NCI-H748 treated with DMSO at 0.1 percent for 48 hours (cell line): Measurements from ENCODE around the gene CACNA1I.

ENCODE experiments used
- DNase-seq: peaks from one replicate; lab custom pipeline; 2025; lab: John Stamatoyannopoulos, UW

Gene CACNA1I

DNA sequence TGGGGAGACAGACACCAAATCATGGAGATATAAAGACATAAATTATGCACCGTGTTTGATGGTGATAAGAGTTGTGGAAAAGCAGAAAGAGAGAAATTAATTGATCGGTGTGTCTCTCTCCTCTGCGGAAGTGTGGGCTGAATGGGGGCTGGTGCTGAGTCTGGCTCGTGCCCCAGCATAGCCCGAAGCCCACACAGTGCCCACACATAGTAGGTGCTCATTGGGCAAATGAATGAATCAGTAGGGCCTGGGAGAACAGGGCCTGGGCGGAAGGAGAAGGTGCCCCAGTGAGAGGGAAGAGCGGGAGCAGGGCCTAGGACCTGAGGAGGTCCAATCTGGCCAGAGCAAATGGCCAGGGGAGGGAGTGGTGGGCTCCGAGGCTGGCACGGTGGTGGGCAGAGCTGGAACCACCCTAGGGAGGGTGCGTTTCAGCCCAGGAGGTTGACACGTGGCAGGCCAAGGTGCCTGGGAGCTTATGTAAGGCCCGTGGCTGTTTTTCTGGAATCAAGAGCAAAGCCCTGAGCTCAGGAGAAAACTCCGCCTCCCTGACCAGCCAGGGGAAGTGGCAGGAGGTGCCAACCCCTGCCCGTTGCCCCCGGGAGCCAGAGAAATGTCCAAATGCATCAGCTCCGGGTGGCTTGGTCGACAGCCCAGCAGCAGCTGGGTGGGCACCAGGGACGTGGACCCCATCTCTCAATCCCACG is 2.1 kb upstream of the CACNA1I start:
- DNase-seq: no peak

DNA sequence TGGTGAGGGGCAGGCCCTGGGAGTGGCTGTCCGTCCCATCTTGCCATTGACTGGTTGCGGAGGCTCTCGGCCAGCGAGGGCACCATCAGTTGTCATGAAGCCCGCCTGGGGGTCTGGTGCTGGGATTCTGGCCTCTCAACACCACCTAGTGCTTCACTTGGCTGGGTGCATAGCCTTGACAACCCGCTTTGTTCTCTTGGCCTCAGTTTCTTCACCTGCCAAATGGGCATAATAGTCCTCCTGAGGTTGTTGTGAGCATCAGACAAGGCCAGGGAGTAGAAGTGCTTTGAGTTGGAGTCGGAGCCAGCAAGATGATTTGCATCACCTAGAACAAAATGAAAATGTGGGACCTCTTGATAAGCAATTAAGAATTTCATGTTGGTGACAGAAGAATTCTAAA is 1.5 kb upstream of the CACNA1I start:
- DNase-seq: no peak

DNA sequence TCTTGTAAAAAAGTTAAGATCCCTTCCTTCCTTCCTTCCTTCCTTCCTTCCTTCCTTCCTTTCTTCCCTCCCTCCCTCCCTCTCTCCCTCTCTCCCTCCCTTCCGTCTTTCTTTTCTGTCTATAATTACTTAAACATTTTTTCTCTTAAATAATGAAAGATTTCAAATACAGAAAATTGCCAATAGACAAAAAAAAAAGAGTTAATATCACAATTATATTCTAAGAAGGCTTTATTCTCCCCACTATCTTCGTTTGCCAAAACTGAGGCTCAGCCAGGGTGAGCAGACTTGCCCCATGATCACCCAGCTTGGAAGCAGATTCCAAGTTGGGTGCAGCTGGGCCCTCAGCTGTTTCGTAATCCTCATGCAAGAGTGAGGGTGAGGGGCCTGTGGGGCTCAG is 327 bp upstream of the CACNA1I start:
- no peak for DNase-seq

DNA sequence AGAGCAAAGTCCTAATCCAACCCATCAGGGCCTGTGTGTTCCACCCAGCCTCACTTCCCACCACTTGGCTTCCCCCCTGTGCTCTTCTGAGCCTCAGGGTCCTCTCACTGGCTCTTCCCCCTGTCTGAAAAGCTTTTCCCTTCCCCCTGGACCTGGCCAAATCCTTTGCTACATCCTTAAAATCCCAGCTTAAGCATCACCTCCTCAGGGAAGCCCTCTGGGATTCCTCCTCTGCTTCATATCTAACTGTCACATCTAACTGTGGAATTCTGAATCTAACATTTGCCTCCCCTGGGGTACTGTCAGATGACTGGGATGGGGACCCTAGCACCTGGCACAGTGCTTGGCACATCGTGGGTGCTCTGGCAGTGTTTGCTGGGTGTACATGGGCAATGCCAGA is 985 bp downstream of the CACNA1I start:
- no peak for DNase-seq

DNA sequence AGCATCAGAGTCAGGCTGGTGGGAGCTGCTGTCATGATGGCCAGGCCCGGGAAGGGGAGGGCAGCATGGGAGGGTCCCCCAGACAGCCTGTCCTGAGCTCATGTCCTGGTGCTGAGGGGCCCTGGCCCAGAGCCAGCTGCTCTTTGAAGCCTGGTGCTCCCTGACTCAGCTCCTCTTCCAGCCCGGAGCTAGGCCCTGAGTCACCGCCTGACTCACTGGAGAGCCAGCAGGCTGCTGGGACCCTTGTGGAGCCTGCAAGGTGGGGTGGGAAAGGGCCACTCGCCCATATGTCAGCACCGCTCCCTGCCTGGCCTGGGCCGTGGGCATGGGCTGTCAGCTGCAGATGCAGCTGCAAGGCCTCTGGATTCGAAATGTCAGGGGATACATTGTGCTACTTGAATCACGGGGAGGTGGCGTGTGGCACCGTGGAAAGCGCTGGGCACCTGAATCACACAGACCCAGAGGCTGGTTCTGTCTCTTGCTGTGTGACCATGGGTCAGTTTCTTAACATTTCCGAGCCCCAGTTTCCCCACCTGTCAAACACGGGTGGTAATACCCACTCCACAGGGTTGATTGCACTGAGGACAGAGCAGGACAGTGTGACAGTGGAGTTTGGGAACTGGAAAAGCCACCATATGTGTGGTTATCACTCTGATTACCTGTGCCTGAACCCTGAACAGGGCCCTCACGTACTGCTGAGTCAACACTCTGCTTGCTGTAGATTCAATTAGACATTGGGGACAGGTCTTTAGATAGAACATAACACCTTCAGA is 4.4 kb downstream of the CACNA1I start:
- DNase-seq: no peak

DNA sequence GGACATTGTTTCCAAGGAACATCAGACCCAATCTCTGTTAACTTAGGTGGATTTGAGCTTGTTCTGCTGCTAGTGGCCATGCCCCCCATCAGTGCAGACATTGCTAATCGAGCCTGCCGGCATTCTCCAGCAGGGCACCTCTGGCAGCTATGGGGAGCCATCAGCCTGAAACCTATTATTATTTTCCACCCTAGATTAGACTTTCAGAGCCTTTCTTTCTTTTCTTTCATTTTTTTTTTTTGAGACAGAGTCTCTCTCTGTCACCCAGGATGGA is 4.9 kb downstream of the CACNA1I start:
- no peak for DNase-seq

DNA sequence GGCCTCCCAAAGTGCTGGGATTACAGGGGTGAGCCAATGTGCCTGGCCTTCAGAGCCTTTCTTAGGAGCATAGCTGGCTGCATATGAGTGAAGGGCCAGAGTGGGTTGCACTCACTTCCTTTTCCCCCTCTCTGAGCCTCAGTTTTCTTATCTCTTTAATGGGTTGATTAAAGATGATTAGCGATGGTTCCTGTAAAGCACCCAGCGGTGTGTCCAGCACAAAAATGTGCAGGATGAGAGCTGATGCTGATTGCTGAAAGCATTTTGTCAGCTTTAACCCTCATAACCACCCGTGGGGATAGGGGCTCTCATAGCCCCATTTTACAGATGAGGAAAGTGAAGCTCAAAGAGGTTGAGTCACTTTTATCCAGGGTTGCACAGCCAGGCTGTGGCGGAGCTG is 5.5 kb downstream of the CACNA1I start:
- no peak for DNase-seq

DNA sequence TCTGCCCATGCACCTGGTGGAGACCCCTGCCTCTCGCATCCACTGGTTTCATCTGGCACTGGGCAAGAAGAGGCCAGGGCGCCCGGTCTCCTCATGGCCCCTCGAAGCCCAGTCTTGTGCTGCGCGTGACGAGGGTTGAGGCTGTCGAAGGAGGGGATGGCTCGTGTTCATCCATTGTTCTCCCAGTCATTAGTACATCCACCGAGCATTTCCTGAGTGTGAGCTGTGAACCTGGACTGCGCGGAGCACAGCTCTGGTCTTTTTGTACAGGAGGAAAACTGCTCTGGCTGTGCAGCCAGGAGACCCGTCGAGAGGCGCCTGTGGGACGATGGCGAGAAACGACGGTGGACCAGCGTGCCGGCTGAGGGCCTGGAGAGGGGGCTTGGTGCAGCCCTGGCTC is 6.8 kb downstream of the CACNA1I start:
- DNase-seq: no peak

DNA sequence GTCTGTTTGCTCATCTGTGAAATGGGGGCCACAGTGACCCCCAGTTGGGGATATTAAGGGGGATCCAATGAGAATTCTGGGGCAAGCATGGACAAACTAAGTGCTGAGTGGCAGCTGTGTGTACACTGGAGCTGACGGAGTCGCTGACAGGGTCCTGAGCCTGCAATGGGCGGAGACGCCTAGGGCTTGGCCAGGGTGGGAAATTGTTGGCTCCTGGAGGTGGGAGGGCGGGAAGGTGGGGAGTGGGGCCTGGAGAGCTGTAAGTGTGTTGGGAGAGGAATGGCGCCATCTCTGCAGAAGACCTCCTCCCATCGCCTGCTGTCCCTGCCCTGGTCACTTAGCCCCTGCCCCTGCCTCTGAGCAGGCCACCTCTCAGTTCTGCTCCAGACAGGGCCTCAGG is 7.3 kb downstream of the CACNA1I start:
- DNase-seq: no peak

DNA sequence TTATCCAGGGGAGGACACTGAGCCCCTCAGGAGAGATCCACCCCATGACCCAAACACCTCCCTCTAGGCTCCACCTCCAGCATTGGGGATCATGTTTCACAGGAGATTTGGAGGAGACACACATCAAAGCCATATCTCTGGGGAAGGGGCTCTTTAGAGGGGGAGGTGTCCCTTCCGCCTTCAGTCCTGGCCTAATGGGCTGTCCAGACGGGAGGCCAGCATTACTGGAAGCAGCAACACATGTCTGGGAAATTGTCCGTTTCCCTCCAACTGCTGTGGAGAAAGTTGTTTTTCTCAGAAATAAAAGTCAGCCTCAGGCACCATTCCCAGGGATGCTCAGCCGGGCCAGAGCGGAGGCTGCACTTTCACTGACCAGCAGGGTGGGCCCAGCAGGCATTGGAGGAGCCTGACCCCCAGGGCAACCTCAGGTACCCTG is 9.5 kb downstream of the CACNA1I start:
- no peak for DNase-seq

DNA sequence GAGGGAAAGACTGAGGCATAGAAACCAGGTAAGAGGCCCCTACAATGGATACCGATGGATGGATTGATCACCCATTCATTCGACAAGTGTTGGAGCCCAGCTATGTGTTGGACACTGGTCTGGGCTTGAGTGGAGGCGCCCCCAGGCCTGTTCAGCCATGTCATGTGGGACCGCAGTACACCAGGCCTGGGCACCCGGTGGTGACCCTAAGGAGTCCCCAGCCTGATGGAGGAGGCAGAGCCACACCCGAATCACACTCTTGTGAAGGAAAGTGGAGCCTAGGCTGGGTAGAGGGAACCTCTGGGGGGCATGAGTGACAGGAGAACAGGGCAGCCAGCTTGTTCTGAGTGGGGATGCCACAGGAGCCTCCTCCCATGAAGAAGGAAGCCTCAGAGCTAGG is 10.2 kb downstream of the CACNA1I start:
- no peak for DNase-seq

DNA sequence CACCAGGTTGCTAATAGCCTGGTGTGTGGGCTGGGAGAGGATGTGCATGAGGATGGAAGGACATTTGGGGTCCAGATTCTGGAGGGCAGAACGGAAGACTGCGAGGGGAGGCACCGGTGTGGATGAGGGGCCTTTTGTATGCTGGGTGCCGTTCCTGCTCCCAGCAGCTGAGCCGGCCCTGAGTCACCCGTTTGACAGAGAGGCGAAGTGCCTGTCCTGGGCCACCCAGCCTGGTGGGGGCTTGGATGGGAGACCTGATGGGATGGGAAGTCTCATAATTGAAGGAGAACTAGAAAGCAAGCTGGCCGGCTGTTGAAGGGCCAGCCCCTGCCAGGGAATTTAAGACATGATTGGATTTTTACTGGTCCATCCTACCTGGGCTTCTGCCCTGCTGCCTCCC is 10.8 kb downstream of the CACNA1I start:
- DNase-seq: no peak

DNA sequence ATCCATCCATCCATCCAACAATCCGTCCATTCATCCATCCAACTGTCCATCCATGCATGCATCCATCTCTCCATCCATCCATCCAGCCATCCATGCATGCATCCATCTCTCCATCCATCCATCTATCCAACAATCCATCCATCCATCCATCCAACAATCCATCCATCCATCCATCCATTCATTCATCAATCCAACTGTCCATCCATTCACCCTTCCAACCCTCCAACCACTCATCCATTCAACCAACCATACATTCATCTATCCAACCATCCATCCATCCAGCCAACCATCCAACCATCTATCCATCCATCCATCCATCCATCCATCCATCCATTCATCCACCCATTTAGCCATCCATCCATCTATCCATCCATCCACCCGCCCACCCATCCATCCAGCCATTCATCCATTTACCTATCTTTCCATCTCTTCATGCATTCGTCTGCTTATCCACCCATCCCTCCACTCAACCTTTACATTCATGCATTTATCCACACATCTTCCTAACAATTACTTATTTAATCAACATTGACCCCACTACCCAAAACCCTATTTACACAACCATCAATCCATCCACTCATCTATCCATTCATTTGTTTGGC is 12.6 kb downstream of the CACNA1I start:
- DNase-seq: no peak

DNA sequence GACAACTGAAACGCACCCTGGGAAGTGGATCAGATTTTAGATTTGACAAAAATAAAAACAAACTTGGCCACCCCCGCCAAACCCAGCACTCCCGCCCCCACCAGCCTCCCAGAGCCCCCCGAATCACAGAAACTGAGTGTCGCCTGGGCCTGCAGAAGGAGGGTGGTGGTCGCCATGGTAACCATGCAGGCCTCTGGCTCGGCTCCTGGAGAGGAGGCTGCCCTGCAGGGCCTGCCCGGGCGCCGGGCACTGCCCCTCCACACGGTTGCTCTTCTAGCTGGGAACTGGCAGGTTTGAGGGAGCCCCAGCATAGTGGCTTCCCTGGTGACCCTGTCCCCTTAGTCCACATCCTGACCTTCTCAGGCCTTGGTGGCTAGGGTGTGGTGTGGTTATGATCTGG is 19.3 kb downstream of the CACNA1I start:
- no peak for DNase-seq

DNA sequence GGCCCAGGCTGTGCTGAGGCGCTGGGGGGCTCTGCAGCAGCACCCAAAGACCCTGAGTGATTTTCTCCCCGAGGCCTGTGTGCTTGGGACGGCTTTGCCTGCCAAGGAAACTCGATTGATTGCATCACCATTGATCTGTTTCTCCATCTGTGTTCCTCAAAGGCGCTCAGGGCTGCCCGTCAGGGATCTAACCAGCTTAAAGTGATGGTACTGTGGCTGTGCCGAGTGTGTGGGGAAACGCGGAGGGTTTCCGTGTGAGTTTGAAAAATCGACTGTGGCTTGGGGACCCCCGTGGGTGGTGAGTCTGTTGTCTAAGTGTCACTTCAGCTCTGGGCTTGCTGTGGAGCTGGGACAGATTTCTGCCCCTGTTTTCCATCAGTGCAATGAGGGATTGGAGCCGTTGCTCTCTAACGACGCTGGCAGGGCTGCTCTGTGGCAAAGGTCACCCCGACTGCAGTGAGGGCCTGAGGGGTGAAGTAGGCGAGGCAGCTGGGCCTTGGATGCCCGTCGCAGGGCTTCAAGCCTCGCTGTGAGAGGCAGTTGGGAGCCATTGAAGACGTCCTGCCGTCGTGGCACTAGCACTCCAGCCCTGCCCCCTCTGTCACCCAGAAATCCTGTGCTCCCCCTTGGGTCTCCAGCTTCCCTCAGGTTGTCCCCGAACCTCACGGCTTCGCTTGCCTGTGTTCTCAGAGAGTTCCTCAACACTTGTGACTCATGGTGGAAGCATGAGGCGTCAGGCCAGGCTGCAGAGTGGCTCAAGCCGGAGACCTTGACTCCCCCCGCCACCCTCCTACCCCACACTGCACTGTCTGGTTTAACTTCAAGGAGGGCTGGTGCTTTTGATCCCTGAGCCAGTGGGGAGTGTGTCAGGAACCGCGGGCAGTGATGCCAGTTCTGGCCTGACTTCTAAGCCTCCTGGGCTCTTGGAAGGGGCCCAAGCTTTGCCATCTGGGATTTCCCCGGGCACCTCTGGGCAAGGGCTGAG is 21.8 kb downstream of the CACNA1I start:
- DNase-seq: no peak

DNA sequence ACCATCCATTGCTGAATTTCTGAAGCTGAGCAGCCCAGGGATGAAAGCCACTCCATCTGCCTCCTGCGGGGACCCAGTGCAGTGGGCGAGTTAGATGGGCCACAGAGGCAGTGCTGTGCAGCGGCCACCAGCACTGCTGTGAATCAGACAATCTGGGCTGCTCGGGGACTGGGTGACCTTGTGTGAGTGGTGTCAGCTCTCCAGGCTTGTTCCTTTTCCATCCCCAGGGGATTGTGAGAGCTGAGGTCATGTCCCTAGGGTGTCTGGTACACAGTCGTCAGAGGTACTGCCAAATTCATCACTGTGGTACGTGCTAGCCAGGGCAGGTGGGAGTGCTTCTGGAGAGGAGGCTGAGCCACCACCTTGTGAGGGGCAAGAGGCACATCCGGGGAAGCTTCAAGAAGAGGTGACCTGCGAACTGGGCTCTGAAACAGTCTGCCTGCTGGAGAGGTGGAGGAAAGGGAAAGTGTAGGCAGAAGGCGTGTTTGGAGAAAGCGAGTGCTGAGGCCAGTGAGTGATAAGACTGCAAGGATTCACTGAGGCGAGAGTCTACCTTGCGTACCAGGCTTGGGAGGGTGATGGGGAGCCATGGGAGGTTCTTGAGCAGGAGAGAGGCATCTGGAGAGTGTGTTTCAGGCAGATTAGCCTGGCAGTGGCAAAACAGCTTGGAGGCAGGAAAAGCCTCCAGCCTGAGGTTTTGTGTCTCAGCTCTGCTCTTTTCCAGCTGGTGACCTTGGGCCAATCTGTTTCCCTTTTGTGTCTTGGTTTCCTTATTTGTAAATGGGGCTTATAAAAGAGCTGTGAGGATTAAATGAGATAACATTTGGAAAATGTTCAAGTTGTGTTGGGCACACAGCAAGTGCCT is 22.7 kb downstream of the CACNA1I start:
- no peak for DNase-seq

DNA sequence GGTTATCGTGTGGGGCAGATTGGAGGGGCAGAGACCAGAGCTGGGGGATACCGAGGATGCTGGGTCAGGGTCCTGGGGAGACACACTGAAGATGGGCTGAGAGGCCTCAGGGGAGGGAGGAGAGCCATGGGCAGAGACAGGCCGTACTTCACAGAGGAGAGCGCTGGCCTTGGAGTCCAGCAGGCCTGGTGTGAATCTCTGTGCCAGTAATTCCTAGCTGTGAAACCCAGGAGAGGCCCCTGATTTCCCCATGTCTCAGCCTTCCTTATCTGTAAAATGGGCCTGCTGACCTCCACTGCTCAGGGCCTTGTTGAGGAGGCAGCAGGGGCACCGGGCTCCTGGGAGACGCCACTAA is 23.4 kb downstream of the CACNA1I start:
- no peak for DNase-seq

DNA sequence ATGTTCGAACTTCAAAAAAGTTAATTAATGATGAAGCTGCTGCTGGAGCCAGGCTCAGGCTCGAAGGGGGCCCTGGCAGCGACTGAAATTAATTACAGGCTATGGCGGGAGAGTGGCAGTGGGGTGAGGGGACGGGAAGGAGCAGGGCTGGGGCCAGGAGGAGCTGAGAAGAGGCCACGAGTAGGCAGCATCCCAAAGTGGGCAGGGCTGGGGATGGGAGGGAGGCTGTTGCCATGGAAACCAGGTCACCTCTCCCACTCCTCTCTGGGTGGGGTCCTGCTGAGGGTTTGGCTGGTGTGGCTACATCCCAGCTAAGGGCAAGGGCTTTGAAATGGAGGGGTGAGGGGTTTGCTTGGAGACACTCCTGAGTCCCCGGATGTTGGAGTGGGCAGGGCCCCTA is 23.9 kb downstream of the CACNA1I start:
- DNase-seq: no peak

DNA sequence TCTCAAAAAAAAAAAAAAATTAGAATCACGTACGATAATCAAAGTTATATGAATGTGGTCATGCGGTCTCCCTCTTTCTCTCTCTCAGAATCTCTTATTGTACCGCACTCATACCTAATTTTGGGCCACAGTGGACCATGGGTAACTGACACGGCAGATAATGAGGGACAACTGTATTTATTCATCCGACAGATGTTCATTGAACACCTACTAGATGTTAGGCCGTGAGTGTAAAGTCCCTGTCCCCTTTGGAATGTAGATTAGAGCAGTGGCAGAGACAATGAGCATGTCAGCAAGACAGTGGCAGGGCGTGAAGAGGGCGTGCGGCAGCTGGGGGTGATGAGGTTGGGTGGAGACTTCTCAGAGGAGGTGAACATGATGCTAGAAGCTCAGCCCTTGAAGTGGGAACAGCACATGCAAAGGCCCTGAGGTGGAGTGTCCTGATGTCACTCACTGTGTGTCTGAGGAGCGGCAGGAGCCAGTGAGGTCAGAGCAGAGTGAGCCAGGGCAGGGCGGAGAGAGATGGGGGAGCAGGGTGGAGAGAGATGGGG is 25.1 kb downstream of the CACNA1I start:
- DNase-seq: no peak

DNA sequence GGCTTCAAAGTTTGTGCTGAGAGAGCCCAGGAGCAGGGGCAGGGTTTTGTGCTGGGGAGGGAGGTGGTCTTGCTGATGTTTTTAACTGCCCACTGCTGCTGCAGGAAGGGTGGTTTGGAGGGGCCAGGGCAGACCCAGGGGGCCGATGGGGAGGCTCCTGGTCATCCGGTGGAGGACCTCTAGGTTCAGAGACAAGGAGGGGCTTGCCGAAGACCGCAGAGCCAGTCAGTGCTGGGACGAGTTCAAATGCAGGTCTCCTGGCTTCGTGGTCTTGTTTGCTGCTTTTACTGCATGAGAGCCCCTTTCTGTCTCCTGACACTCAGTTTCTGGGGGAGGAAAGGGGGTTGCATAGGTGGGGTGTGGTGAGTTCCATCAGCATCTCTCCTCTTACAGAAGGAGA is 26.0 kb downstream of the CACNA1I start:
- no peak for DNase-seq

DNA sequence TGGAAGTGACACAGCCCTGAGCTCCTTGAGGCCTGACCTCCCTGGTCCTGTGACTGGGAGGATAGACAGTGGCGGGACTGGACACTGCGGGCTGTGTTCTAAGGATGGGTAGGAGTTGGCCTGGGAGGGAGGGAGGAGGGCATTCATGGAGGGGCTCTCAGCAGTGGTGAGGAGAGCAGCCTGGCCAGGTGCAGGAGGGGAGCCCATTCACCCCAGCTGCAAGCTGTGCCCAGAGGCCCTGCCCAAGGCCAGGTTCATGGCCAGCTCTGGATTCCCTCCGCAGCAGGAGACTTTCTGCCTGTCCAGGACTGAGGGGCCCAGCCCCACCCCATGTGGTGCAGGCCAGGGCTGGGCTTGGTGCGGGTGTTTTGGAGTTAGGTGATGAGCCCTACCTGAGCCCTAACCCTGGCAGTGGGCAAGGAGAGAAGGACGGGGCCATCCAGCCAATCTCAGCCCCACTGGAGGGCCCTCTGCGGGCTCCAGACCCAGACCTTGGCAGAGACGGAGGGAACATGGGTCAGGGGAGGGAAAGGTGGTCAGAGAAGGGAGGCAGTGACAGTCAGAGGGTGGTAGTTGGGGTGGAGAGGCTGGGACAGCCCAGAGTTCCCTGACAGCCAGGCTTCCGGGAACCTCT is 26.8 kb downstream of the CACNA1I start:
- no peak for DNase-seq
